A549 (cell line): ENCODE results near the gene IPO4. TPM values are rescaled to one million over a fixed set of nuclear protein-coding genes. Genes with fewer than 3 reads are reported as not detected.

Experiments
- ATAC-seq, 2 experiments: fragments of 200-7000 bp in 1 of 2; fragments of >200 bp in 1 of 2; cut with Nextera tagmentation in 1 of 2; cut with Tn5 transposase in 1 of 2; 3 replicates each; pipeline versions ENCODE4 v1.8.0 to v1.9.1; 2018 to 2020; ENCODE audit warnings: mild to moderate bottlenecking in 1 of 2, moderate library complexity in 1 of 2
- CTCF ChIA-PET: fragments of 300-600 bp; sonication (Branson Sonifier 250); formaldehyde crosslinking; extraction: SDS; loops from one replicate; lab custom pipeline; 2021; ENCODE audit warnings: antibody characterized with exemption, inconsistent platforms; lab: Yijun Ruan, JAX
- POLR2A ChIA-PET: fragments of 350-600 bp; formaldehyde crosslinking; extraction: SDS; loops from one replicate; lab custom pipeline; 2021; ENCODE audit warnings: antibody characterized with exemption, inconsistent platforms; lab: Yijun Ruan, JAX
- DNase-seq, 2 experiments: peaks; one replicate each; pipeline versions ENCODE4 v3.0.0 to v3.0.0-alpha.2; 2011 to 2016; ENCODE audit warnings: low read depth in 1 of 2, low spot score in 1 of 2
- FAIRE-seq: peaks from 2 replicates; lab custom pipeline; 2011; peaks lifted over from hg19 to GRCh38; lab: Jason Lieb, UNC
- H3K27ac ChIP-seq, 2 experiments: fragments of >200 bp; sonication (Bioruptor Twin); formaldehyde crosslinking; 3 replicates each; pipeline ENCODE4 v1.5.1; 2016 to 2017
- H3K4me1 ChIP-seq: fragments of >200 bp; sonication (Bioruptor Twin); formaldehyde crosslinking; 3 replicates; pipeline ENCODE4 v1.6.1; 2016
- H3K4me2 ChIP-seq: fragments of >200 bp; sonication (Bioruptor Twin); formaldehyde crosslinking; 3 replicates; pipeline ENCODE4 v1.6.1; 2016
- H3K4me3 ChIP-seq: fragments of >200 bp; sonication (Bioruptor Twin); formaldehyde crosslinking; 3 replicates; pipeline ENCODE4 v1.5.1; 2016
- H3K9me3 ChIP-seq: fragments of >200 bp; sonication (Bioruptor Twin); formaldehyde crosslinking; 3 replicates; pipeline ENCODE4 v1.6.1; 2016
- CBX2 ChIP-seq: fragments of 200-600 bp; sonication (generic); IDR thresholded peaks from 2 replicates; pipeline ENCODE4 v1.6.1; 2016; ENCODE audit warnings: low read depth, mild to moderate bottlenecking, borderline replicate concordance
- EHF ChIP-seq: fragments of 250-450 bp; sonication (Bioruptor Pico); IDR thresholded peaks from 2 replicates; pipeline ENCODE4 v1.5.0; 2020; ENCODE audit warnings: mild to moderate bottlenecking
- EP300 ChIP-seq, 2 experiments: fragments of >200 bp; sonication (Bioruptor Twin); formaldehyde crosslinking; IDR thresholded peaks; 2 replicates in 1 of 2; 3 replicates in 1 of 2; pipeline ENCODE4 v1.6.1; 2016 to 2017
- ESRRA ChIP-seq: fragments of 150-350 bp; IDR thresholded peaks from 2 replicates; pipeline ENCODE4 v1.6.1; 2014; ENCODE audit warnings: mild to moderate bottlenecking, low read length, borderline replicate concordance
- FOSL2 ChIP-seq, 2 experiments: fragments of 450-650 bp in 1 of 2; fragments of >200 bp in 1 of 2; sonication (Bioruptor Twin) in 1 of 2; formaldehyde crosslinking; IDR thresholded peaks; 2 replicates each; pipeline versions ENCODE4 v1.5.0 to v1.6.1; 2016 to 2020; ENCODE audit warnings: mild to moderate bottlenecking in 1 of 2, moderate library complexity in 1 of 2
- FOXS1 ChIP-seq: fragments of 250-450 bp; sonication (Bioruptor Pico); IDR thresholded peaks from 2 replicates; pipeline ENCODE4 v1.5.0; 2020; ENCODE audit warnings: mild to moderate bottlenecking, moderate library complexity
- GATA3 ChIP-seq: IDR thresholded peaks from 2 replicates; pipeline ENCODE4 v1.6.1; 2012; ENCODE audit warnings: borderline replicate concordance
- HDAC2 ChIP-seq: fragments of 200-600 bp; sonication (generic); IDR thresholded peaks from 2 replicates; pipeline ENCODE4 v1.6.1; 2016
- HOXB13 ChIP-seq: fragments of 250-450 bp; sonication (Bioruptor Pico); IDR thresholded peaks from 2 replicates; pipeline ENCODE4 v1.5.0; 2020; ENCODE audit warnings: low read depth, mild to moderate bottlenecking, moderate library complexity
- HOXB5 ChIP-seq: fragments of 250-450 bp; sonication (Bioruptor Pico); IDR thresholded peaks from 2 replicates; pipeline ENCODE4 v1.5.0; 2020; ENCODE audit warnings: mild to moderate bottlenecking, moderate library complexity
- JUNB ChIP-seq: fragments of >200 bp; sonication (Bioruptor Twin); formaldehyde crosslinking; IDR thresholded peaks from 2 replicates; pipeline ENCODE4 v1.6.1; 2016
- MAFK ChIP-seq: fragments of 450-650 bp; IDR thresholded peaks from 2 replicates; pipeline ENCODE4 v1.6.1; 2014; ENCODE audit not compliant: partially characterized antibody
- NPAS2 ChIP-seq: fragments of 250-450 bp; sonication (Bioruptor Pico); IDR thresholded peaks from 2 replicates; pipeline ENCODE4 v1.8.0; 2022; ENCODE audit warnings: mild to moderate bottlenecking, moderate library complexity, borderline replicate concordance
- POLR2A ChIP-seq: IDR thresholded peaks from 2 replicates; pipeline ENCODE4 v1.6.1; 2012; ENCODE audit warnings: mild to moderate bottlenecking, low read length
- POLR2AphosphoS2 ChIP-seq: conservative IDR thresholded peaks from 2 replicates; pipeline ENCODE4 v1.6.1; 2012; ENCODE audit warnings: low read length, improper control_type of control experiment, inconsistent platforms
- RNF2 ChIP-seq: fragments of 200-600 bp; sonication (generic); IDR thresholded peaks from 2 replicates; pipeline ENCODE4 v1.6.1; 2016; ENCODE audit warnings: low read depth, mild to moderate bottlenecking, antibody characterized with exemption, moderate library complexity, borderline replicate concordance
- SMC3 ChIP-seq: fragments of >200 bp; sonication (Bioruptor Twin); formaldehyde crosslinking; IDR thresholded peaks from 3 replicates; pipeline ENCODE4 v1.6.1; 2018; ENCODE audit warnings: inconsistent platforms
- ZNF302 ChIP-seq: fragments of 250-450 bp; sonication (Bioruptor Pico); IDR thresholded peaks from 2 replicates; pipeline ENCODE4 v1.9.0; 2021; ENCODE audit warnings: inconsistent platforms, mild to moderate bottlenecking, moderate library complexity
- WGBS: methylation state at CpG from one replicate; pipeline ENCODE4 v1.1.6; 2017; ENCODE audit errors: missing lambda C conversion rate; 5-methylcytosine and 5-hydroxymethylcytosine counted together
- polyA plus RNA-seq, 4 experiments: library from polyadenylated mRNA; depleted of rRNA in 3 of 4; stranded (reverse); fragments of >200 nt; fragmentation: RNase III in 1 of 4; extraction: RNeasy Plus Mini Kit Qiagen cat#74134 plus additional on column Dnase treatment in 1 of 4; gene quantifications; 2 replicates in 3 of 4; 3 replicates in 1 of 4; pipeline ENCODE4 v1.2.3, GENCODE V29; 2011 to 2017
- TF ChIP-seq, protein P1 (sequence below): IDR thresholded peaks from 2 replicates; pipeline ENCODE4 v1.6.1; 2012
- TF ChIP-seq, protein P2 (sequence below): fragments of >200 bp; sonication (Bioruptor Twin); formaldehyde crosslinking; IDR thresholded peaks from 2 replicates; pipeline ENCODE4 v1.6.1; 2016
- TF ChIP-seq, protein P3 (sequence below): fragments of 250-450 bp; sonication (Bioruptor Pico); IDR thresholded peaks from 2 replicates; pipeline ENCODE4 v1.5.0; 2020; ENCODE audit warnings: low read depth, mild to moderate bottlenecking, moderate library complexity
- TF ChIP-seq, protein P4 (sequence below): fragments of >200 bp; sonication (Bioruptor Twin); formaldehyde crosslinking; IDR thresholded peaks from 3 replicates; pipeline ENCODE4 v1.6.1; 2016
- TF ChIP-seq, protein P5 (sequence below): fragments of >200 bp; sonication (Bioruptor Twin); formaldehyde crosslinking; IDR thresholded peaks from 3 replicates; pipeline ENCODE4 v1.5.1; 2016

Gene IPO4
- polyA plus RNA-seq, 2 of the 4 experiments (the other 2 are of a cell fraction): 37.1 to 91.7 TPM

DNA sequence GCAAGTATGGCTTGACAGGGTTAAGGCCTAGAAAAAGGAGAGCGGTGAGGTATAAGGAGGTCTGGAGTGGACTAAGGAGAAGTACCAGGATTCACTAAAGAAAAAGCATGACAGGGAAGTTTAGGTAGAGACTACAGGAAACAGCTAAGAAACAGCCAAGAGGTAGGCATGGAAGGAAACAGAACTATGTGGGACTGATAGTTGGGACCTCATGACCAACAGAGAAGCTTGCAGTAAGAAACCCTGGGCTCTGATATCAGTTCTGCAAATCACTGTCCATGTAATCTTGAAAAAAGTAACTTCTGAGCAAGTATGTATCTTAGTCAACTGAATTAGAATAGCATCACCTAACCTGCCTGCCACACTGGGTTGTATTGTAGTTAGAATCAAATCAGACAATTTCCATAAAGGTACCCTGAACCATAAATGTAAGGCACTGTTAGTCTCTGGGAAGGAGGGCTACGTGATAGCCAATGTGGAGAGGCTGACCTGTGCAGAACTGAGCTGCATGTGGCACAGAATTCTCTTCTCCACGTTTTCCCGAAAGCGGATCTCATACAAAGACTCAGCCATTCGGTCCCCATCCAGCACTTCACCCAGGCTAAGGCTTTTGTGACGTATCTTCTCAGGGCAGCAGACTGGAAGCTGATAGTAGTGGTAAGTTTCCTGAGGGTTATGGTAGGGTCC lies 5.7 kb upstream of the IPO4 start:
- 92% methylated on average over 7 of the region's 7 CpGs for WGBS
- FAIRE-seq (no peak), ATAC-seq (no peak), DNase-seq (no peak)
- peak overlapping the region; percentile 88 to 98 for H3K27ac ChIP-seq
- H3K4me2 ChIP-seq: peak overlapping the region; percentile 77
- H3K4me1 ChIP-seq: peaks cover 17% of the 10 kb centered on the region
- H3K4me3 ChIP-seq: peak overlapping the region; percentile 62
- POLR2A ChIA-PET: interaction anchor here (1.8 kb wide), 1 partner anchor 47 kb away, joined by 7 read pairs; the partner anchor contains the start of gene RNF31
- CTCF ChIA-PET: interaction anchor here (1.4 to 1.9 kb wide), 3 partner anchors 33 to 237 kb away, joined by 3 to 9 read pairs (median 5); partner anchors contain the start of gene IRF9
- no peak for TF ChIP-seq EHF (CRISPR knock-in tag)
- TF ChIP-seq, protein P1, sequence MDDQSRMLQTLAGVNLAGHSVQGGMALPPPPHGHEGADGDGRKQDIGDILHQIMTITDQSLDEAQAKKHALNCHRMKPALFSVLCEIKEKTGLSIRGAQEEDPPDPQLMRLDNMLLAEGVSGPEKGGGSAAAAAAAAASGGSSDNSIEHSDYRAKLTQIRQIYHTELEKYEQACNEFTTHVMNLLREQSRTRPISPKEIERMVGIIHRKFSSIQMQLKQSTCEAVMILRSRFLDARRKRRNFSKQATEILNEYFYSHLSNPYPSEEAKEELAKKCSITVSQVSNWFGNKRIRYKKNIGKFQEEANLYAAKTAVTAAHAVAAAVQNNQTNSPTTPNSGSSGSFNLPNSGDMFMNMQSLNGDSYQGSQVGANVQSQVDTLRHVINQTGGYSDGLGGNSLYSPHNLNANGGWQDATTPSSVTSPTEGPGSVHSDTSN: no peak
- TF ChIP-seq, protein P2, sequence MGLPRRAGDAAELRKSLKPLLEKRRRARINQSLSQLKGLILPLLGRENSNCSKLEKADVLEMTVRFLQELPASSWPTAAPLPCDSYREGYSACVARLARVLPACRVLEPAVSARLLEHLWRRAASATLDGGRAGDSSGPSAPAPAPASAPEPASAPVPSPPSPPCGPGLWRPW: no peak
- TF ChIP-seq, protein P3, sequence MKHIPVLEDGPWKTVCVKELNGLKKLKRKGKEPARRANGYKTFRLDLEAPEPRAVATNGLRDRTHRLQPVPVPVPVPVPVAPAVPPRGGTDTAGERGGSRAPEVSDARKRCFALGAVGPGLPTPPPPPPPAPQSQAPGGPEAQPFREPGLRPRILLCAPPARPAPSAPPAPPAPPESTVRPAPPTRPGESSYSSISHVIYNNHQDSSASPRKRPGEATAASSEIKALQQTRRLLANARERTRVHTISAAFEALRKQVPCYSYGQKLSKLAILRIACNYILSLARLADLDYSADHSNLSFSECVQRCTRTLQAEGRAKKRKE (CRISPR knock-in tag): no peak
- H3K9me3 ChIP-seq: no peaks in the 10 kb centered on the region

DNA sequence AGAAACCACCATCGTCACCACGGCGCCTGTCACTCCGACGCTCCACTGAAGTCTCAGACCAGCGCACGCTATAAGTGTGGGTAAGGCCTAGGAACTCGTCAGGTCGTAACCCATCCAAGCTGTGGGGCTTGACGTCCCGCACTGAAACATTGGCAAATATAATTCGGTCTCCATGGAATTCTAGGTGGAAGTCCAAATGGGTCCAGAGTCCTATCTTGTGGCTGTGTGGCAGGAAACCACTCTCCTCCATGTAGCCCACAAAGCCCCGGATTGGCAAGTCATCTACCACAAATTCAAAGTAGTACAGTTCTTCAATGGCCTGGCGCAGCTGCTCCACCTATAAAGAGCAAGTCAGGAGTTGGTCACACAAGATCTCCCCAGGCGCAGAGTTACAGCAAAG lies 4.3 kb upstream of the IPO4 start:
- Histone ChIP-seq H3K4me2 (no peak overlapping the region), H3K4me3 (no peak overlapping the region), H3K27ac (no peak overlapping the region), H3K4me1 (peaks cover 21% of the 10 kb centered on the region), H3K9me3 (no peaks in the 10 kb centered on the region)
- no peak for TF ChIP-seq POLR2A
- no peak for TF ChIP-seq GATA3
- no peak for TF ChIP-seq ZNF302 (CRISPR knock-in tag)
- TF ChIP-seq SMC3: no peak
- no peak for TF ChIP-seq HDAC2
- TF ChIP-seq RNF2: no peak
- no peak for TF ChIP-seq ESRRA
- TF ChIP-seq HOXB13 (CRISPR knock-in tag): no peak
- no peak for TF ChIP-seq MAFK
- TF ChIP-seq, protein P2: no peak
- no peak for TF ChIP-seq CBX2
- TF ChIP-seq NPAS2 (CRISPR knock-in tag): no peak
- TF ChIP-seq, protein P4, sequence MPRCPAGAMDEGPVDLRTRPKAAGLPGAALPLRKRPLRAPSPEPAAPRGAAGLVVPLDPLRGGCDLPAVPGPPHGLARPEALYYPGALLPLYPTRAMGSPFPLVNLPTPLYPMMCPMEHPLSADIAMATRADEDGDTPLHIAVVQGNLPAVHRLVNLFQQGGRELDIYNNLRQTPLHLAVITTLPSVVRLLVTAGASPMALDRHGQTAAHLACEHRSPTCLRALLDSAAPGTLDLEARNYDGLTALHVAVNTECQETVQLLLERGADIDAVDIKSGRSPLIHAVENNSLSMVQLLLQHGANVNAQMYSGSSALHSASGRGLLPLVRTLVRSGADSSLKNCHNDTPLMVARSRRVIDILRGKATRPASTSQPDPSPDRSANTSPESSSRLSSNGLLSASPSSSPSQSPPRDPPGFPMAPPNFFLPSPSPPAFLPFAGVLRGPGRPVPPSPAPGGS: no peak
- no peak for TF ChIP-seq HOXB5 (CRISPR knock-in tag)
- TF ChIP-seq FOSL2 (IDR thresholded peaks at IDR 0.05): no peak
- TF ChIP-seq FOSL2 (CRISPR knock-in tag; IDR thresholded peaks at IDR 0.05): no peak
- no peak for TF ChIP-seq JUNB
- no peak for TF ChIP-seq POLR2AphosphoS2
- TF ChIP-seq FOXS1 (CRISPR knock-in tag): no peak
- TF ChIP-seq, protein P5, sequence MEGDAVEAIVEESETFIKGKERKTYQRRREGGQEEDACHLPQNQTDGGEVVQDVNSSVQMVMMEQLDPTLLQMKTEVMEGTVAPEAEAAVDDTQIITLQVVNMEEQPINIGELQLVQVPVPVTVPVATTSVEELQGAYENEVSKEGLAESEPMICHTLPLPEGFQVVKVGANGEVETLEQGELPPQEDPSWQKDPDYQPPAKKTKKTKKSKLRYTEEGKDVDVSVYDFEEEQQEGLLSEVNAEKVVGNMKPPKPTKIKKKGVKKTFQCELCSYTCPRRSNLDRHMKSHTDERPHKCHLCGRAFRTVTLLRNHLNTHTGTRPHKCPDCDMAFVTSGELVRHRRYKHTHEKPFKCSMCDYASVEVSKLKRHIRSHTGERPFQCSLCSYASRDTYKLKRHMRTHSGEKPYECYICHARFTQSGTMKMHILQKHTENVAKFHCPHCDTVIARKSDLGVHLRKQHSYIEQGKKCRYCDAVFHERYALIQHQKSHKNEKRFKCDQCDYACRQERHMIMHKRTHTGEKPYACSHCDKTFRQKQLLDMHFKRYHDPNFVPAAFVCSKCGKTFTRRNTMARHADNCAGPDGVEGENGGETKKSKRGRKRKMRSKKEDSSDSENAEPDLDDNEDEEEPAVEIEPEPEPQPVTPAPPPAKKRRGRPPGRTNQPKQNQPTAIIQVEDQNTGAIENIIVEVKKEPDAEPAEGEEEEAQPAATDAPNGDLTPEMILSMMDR: no peak
- no peak for TF ChIP-seq EP300 (IDR thresholded peaks at IDR 0.05)
- ChIA-PET POLR2A (no interaction called here), CTCF (interaction anchor here (0.8 to 1.4 kb wide), 2 partner anchors 45 to 239 kb away, joined by 3 read pairs; no protein-coding TSS in a partner anchor)
- FAIRE-seq (no peak), ATAC-seq (no peak), DNase-seq (no peak)
- WGBS: 91% methylated on average over 14 of the region's 15 CpGs
